Glomerular visceral epithelial cell (primary cell): ENCODE data around the gene TMEM255A.
"Not testable (repeated sequence)": the region's sequence is repeated elsewhere in the genome, so short reads cannot be mapped to it uniquely, and the experiment has no call there.

Experiments
- DNase-seq: peaks from one replicate; pipeline ENCODE4 v3.0.0-alpha.2; 2016; ENCODE audit errors: extremely low spot score

Gene TMEM255A

GRCh38 chrX:120310861-120311726, at the start of gene TMEM255A:
TSS of gene TMEM255A (minus strand) at chrX:120311461. CDS start at chrX:120311309, 152 bp downstream.
- peak; percentile 14 for DNase-seq

GRCh38 chrX:120358737-120359456, 47.6 kb upstream of the TMEM255A start:
- peak; percentile 45 for DNase-seq

GRCh38 chrX:120357186-120357585, 45.9 kb upstream of the TMEM255A start:
- no peak for DNase-seq

- no peak for DNase-seq
These were observed 44.8 kb upstream of the TMEM255A start for GRCh38 chrX:120356084-120356483.

- DNase-seq: no peak
These were observed 39.3 kb upstream of the TMEM255A start for GRCh38 chrX:120350450-120351138.

GRCh38 chrX:120344566-120344965, 33.3 kb upstream of the TMEM255A start:
- DNase-seq: not testable (repeated sequence)

GRCh38 chrX:120336899-120337298, 25.6 kb upstream of the TMEM255A start:
- DNase-seq: no peak

- DNase-seq: no peak
These were observed 24.0 kb upstream of the TMEM255A start for GRCh38 chrX:120335289-120335688.

- DNase-seq: no peak
These were observed 23.3 kb upstream of the TMEM255A start for GRCh38 chrX:120334603-120335002.

- no peak for DNase-seq
These were observed 22.9 kb upstream of the TMEM255A start for GRCh38 chrX:120334151-120334550.

GRCh38 chrX:120332394-120332793, 21.1 kb upstream of the TMEM255A start:
- DNase-seq: no peak

- no peak for DNase-seq
These were observed 19.9 kb upstream of the TMEM255A start for GRCh38 chrX:120331116-120331515.

GRCh38 chrX:120321520-120322281, 10.4 kb upstream of the TMEM255A start:
- no peak for DNase-seq

GRCh38 chrX:120318411-120318810, 7.2 kb upstream of the TMEM255A start:
- DNase-seq: no peak

- DNase-seq: no peak
These were observed 5.5 kb upstream of the TMEM255A start for GRCh38 chrX:120316587-120317283.

GRCh38 chrX:120315776-120316175, 4.5 kb upstream of the TMEM255A start:
- DNase-seq: no peak

GRCh38 chrX:120311727-120312063, 434 bp upstream of the TMEM255A start:
- DNase-seq: no peak

GRCh38 chrX:120309873-120310705, 1.2 kb downstream of the TMEM255A start:
- DNase-seq: peak; percentile 28

GRCh38 chrX:120308959-120309872, 2.0 kb downstream of the TMEM255A start:
- peak; percentile 61 for DNase-seq
